MM.1S (cell line): Measurements from ENCODE around the gene MMP23B.
"Not testable (repeated sequence)": the region's sequence is repeated elsewhere in the genome, so short reads cannot be mapped to it uniquely, and the experiment has no call there.

Experiments used
- DNase-seq: peaks from one replicate; pipeline ENCODE4 v3.0.0-alpha.2; 2015
- H2AFZ ChIP-seq: fragments of 300-600 bp; sonication (generic); 2 replicates; pipeline ENCODE4 v1.6.0; 2016; ENCODE audit warnings: antibody characterized with exemption, low read length
- H3F3A ChIP-seq: fragments of 300-600 bp; sonication (generic); 2 replicates; pipeline ENCODE4 v1.6.1; 2016; ENCODE audit warnings: mild to moderate bottlenecking, antibody characterized with exemption, low read length, moderate library complexity, mixed read lengths; ENCODE audit not compliant: insufficient read depth
- H3K27ac ChIP-seq: fragments of 300-600 bp; sonication (generic); 2 replicates; pipeline ENCODE4 v1.5.1; 2016; ENCODE audit warnings: mild to moderate bottlenecking, low read length
- H3K27me3 ChIP-seq: fragments of 300-600 bp; sonication (generic); replicated peaks from 2 replicates; pipeline ENCODE4 v1.6.0; 2016; ENCODE audit warnings: low read length; ENCODE audit not compliant: insufficient read depth
- H3K36me3 ChIP-seq: fragments of 300-600 bp; sonication (generic); replicated peaks from 2 replicates; pipeline ENCODE4 v1.6.1; 2016; ENCODE audit warnings: mild to moderate bottlenecking, low read length, mixed read lengths; ENCODE audit not compliant: insufficient read depth
- H3K4me1 ChIP-seq: fragments of 300-600 bp; sonication (generic); 2 replicates; pipeline ENCODE4 v1.6.1; 2016; ENCODE audit warnings: low read length, mixed read lengths
- H3K4me2 ChIP-seq: fragments of 300-600 bp; sonication (generic); 2 replicates; pipeline ENCODE4 v1.6.0; 2016; ENCODE audit warnings: low read depth, low read length
- H3K4me3 ChIP-seq: fragments of 300-600 bp; sonication (generic); 2 replicates; pipeline ENCODE4 v1.5.1; 2016; ENCODE audit warnings: low read length, mixed read lengths
- H3K79me2 ChIP-seq: fragments of 300-600 bp; sonication (generic); 2 replicates; pipeline ENCODE4 v1.6.1; 2016; ENCODE audit warnings: mixed run types, low read length, mixed read lengths
- H3K9ac ChIP-seq: fragments of 300-600 bp; sonication (generic); 2 replicates; pipeline ENCODE4 v1.6.1; 2016; ENCODE audit warnings: low read length, mixed read lengths
- H3K9me2 ChIP-seq: fragments of 300-600 bp; sonication (generic); replicated peaks from 2 replicates; pipeline ENCODE4 v1.6.1; 2016; ENCODE audit warnings: mild to moderate bottlenecking, low read length, mixed read lengths; ENCODE audit not compliant: insufficient read depth
- H3K9me3 ChIP-seq: fragments of 300-600 bp; sonication (generic); replicated peaks from 2 replicates; pipeline ENCODE4 v1.6.1; 2016; ENCODE audit warnings: mild to moderate bottlenecking, low read length, mixed read lengths; ENCODE audit not compliant: insufficient read depth
- H4K20me1 ChIP-seq: fragments of 300-600 bp; sonication (generic); 2 replicates; pipeline ENCODE4 v1.6.1; 2016; ENCODE audit warnings: mild to moderate bottlenecking, low read length, moderate library complexity, mixed read lengths; ENCODE audit not compliant: insufficient read depth
- EZH2 ChIP-seq: fragments of 300-600 bp; sonication (generic); optimal IDR thresholded peaks from 2 replicates; pipeline ENCODE3; 2017; ENCODE audit warnings: low read depth, mild to moderate bottlenecking, antibody characterized with exemption, low read length, mixed read lengths
- EZH2phosphoT487 ChIP-seq: fragments of 300-600 bp; sonication (generic); IDR thresholded peaks from 2 replicates; pipeline ENCODE4 v1.6.1; 2018; ENCODE audit warnings: antibody characterized with exemption, low read length
- TF ChIP-seq, protein P1 (sequence below): fragments of 300-600 bp; sonication (generic); IDR thresholded peaks from 2 replicates; pipeline ENCODE4 v1.5.1; 2016; ENCODE audit warnings: antibody characterized with exemption, low read length, mixed read lengths

Gene MMP23B

DNA sequence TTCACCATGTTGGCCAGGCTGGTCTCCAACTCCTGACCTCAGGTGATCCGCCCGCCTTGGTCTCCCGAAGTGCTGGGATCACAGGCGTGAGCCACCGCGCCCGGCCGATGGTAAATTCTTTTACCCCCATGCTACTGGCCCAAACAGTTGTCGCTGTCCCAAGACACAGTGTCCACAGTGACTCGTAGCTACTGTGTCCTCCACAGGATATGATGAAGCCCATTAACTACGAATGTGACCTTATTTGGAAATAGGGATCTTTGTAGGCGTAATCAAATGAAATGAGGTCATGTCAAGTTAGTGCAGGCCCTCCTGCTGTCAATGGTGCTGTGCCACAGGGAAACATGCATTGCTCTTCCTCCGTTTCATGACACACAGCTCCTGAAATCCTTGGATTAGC lies 40.5 kb upstream of the MMP23B start:
- Histone ChIP-seq H3K4me1 (no peaks in the 10 kb centered on the region), H3K9me3 (no peaks in the 10 kb centered on the region), H3K36me3 (no peaks in the 10 kb centered on the region), H3K9ac (no peak overlapping the region), H3F3A (no peaks in the 10 kb centered on the region), H4K20me1 (no peaks in the 10 kb centered on the region), H3K4me3 (no peak overlapping the region), H2AFZ (no peak overlapping the region), H3K9me2 (no peaks in the 10 kb centered on the region), H3K27ac (no peak overlapping the region), H3K4me2 (no peak overlapping the region), H3K79me2 (no peaks in the 10 kb centered on the region), H3K27me3 (peaks cover 72% of the 10 kb centered on the region)
- TF ChIP-seq EZH2phosphoT487 (no peak), EZH2 (no peak)
- TF ChIP-seq, protein P1, sequence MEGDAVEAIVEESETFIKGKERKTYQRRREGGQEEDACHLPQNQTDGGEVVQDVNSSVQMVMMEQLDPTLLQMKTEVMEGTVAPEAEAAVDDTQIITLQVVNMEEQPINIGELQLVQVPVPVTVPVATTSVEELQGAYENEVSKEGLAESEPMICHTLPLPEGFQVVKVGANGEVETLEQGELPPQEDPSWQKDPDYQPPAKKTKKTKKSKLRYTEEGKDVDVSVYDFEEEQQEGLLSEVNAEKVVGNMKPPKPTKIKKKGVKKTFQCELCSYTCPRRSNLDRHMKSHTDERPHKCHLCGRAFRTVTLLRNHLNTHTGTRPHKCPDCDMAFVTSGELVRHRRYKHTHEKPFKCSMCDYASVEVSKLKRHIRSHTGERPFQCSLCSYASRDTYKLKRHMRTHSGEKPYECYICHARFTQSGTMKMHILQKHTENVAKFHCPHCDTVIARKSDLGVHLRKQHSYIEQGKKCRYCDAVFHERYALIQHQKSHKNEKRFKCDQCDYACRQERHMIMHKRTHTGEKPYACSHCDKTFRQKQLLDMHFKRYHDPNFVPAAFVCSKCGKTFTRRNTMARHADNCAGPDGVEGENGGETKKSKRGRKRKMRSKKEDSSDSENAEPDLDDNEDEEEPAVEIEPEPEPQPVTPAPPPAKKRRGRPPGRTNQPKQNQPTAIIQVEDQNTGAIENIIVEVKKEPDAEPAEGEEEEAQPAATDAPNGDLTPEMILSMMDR, result no peak
- no peak for DNase-seq

DNA sequence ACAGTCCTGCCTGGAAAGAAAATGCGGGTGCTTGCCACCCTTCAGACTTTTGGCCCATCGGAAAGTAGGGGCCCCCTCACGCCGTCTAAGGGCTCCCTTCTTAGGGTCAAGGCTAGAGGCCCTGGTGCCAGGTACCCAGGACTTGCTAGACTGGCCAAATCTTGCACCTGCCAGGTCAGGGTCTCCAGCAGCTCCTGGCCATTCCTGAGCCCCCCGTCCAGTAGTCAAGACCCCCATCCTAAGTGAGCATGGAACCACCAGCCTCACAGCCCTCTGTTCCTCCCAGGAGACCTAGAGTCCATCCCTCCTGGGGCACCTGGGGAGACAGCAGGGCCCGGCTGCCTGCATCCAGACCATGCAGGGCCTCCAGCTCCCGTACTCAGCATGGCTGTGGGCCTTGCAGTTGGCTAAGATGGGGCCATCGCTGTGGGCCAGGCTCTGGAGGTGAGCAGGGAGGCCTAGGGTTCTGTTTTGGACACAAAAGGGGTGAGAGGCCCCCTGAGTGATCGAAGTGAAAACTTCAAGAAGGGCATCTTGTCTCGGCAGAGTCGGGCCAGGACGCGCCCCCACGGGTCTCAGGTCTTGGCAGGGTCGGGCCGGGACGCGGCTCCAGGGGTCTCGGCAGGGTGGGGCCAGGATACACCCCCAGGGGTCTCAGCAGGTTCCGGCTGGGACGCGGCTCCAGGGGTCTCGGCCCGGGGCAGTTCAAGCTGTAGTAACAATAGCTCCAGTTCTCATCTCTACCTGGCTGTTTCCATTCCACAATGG lies 38.0 kb upstream of the MMP23B start:
- Histone ChIP-seq H4K20me1 (no peaks in the 10 kb centered on the region), H3K9me2 (no peaks in the 10 kb centered on the region), H3K4me3 (no peak overlapping the region), H3K79me2 (no peaks in the 10 kb centered on the region), H2AFZ (no peak overlapping the region), H3K36me3 (no peaks in the 10 kb centered on the region), H3F3A (no peaks in the 10 kb centered on the region), H3K4me1 (no peaks in the 10 kb centered on the region), H3K9me3 (no peaks in the 10 kb centered on the region), H3K4me2 (no peak overlapping the region), H3K9ac (no peak overlapping the region), H3K27me3 (peaks cover 68% of the 10 kb centered on the region), H3K27ac (no peak overlapping the region)
- TF ChIP-seq EZH2 (no peak), EZH2phosphoT487 (no peak)
- TF ChIP-seq, protein P1, result no peak
- no peak for DNase-seq

DNA sequence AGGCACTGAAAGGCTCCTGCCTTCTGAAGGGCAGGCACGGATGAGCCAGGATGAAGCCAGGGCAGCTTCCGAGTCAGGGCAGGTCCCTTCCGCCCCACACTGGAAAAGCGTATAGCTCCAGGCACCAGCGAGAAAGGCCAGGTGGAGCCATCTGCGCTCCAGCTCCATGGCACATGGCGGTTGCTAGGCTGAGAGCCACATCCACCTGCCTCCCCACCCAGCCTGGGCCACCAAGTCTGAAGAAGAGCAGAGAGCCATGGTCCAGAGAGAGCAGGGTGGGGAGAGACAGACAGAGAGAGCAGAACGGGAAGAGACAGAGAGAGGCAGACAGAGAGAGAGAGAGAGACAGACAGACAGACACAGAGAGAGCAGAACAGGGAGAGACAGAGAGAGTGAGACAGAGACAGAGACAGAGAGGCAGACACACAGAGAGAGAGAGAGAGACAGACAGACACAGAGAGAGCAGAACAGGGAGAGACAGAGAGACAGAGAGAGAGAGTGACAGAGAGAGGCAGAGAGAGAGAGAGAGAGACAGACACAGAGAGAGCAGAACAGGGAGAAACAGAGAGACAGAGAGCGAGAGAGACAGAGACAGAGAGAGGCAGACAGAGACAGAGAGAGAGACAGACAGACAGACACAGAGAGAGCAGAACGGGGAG lies 37.2 kb upstream of the MMP23B start:
- Histone ChIP-seq H3K4me2 (no peak overlapping the region), H3K27ac (no peak overlapping the region), H3K9ac (no peak overlapping the region), H3F3A (no peaks in the 10 kb centered on the region), H3K79me2 (no peaks in the 10 kb centered on the region), H3K27me3 (peaks cover 63% of the 10 kb centered on the region), H3K36me3 (no peaks in the 10 kb centered on the region), H3K9me3 (no peaks in the 10 kb centered on the region), H3K4me3 (no peak overlapping the region), H2AFZ (no peak overlapping the region), H4K20me1 (no peaks in the 10 kb centered on the region), H3K9me2 (no peaks in the 10 kb centered on the region), H3K4me1 (no peaks in the 10 kb centered on the region)
- TF ChIP-seq EZH2 (no peak), EZH2phosphoT487 (no peak)
- TF ChIP-seq, protein P1, result no peak
- DNase-seq, result no peak

DNA sequence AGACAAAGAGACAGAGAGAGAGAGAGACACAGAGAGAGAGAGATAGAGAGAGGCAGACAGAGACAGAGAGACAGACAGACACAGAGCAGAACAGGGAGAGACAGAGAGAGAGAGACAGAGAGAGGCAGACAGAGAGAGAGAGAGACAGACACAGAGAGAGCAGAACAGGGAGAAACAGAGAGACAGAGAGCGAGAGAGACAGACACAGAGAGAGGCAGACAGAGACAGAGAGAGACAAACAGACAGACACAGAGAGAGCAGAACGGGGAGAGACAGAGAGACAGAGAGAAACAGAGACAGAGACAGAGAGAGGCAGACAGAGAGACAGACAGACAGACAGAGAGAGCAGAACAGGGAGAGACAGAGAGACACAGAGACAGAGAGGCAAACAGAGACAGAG lies 36.6 kb upstream of the MMP23B start:
- H4K20me1 ChIP-seq, H3F3A ChIP-seq, DNase-seq, H3K9me3 ChIP-seq, H3K9ac ChIP-seq, H3K4me2 ChIP-seq, H3K27ac ChIP-seq, H3K4me3 ChIP-seq, H2AFZ ChIP-seq, H3K79me2 ChIP-seq, H3K9me2 ChIP-seq, H3K36me3 ChIP-seq, H3K4me1 ChIP-seq: not testable (repeated sequence)
- H3K27me3 ChIP-seq, result peaks cover 58% of the 10 kb centered on the region
